Colonic mucosa (tissue), 4 donors: ENCODE results near the gene ELP2. TPM values are rescaled to one million over a fixed set of nuclear protein-coding genes. Genes with fewer than 3 reads are reported as not detected.
"Not testable (repeated sequence)": the region's sequence is repeated elsewhere in the genome, so short reads cannot be mapped to it uniquely, and the experiment has no call there.

Experiments
- DNase-seq: peaks from one replicate; pipeline ENCODE4 v3.0.0-alpha.2; 2020
- H3K27ac ChIP-seq: fragments of 200-600 bp; one replicate; pipeline ENCODE4 v1.8.0; 2021
- H3K27me3 ChIP-seq: fragments of 200-600 bp; one replicate; pipeline ENCODE4 v1.8.0; 2021
- H3K36me3 ChIP-seq: fragments of 200-600 bp; one replicate; pipeline ENCODE4 v1.8.0; 2021
- H3K4me1 ChIP-seq: fragments of 200-600 bp; one replicate; pipeline ENCODE4 v1.8.0; 2021; ENCODE audit warnings: mild to moderate bottlenecking
- H3K4me3 ChIP-seq: fragments of 200-600 bp; one replicate; pipeline ENCODE4 v1.8.0; 2021
- H3K9ac ChIP-seq, 2 donors: one replicate each; pipeline ENCODE4 v1.7.0; 2013; ENCODE audit warnings: control low read depth in 2 of 2, low read depth in 2 of 2, low read length in 2 of 2
- H3K9me3 ChIP-seq: fragments of 200-600 bp; one replicate; pipeline ENCODE4 v1.8.0; 2021
- intact Hi-C: fragments of 100-400 bp; cut with DNase I; formaldehyde crosslinking; loops from one replicate; pipeline ENCODE4 v1.14.1; 2022
- total RNA-seq, 2 donors: library from RNA; stranded (reverse); fragmentation: NEBNext Ultra II Directional in 1 of 2; extraction: Animal tissue kit (Norgen Biotek cat#: 25700) in 1 of 2; gene quantifications; one replicate each; pipeline ENCODE4 v1.2.1, GENCODE V29; 2021
- TF ChIP-seq, protein P1 (sequence below): fragments of 200-600 bp; IDR thresholded peaks from one replicate; pipeline ENCODE4 v1.8.0; 2022; ENCODE audit warnings: antibody characterized with exemption, mild to moderate bottlenecking
- donor health status: healthy.
- donor health status: DM: no; HTN: no; CAD: no.
- donor health status: DM: no; HTN: no; CAD: no.

ELP2 gene
- total RNA-seq, 2 donors from 2014 or later, result 48.3 to 51.6 TPM

DNA sequence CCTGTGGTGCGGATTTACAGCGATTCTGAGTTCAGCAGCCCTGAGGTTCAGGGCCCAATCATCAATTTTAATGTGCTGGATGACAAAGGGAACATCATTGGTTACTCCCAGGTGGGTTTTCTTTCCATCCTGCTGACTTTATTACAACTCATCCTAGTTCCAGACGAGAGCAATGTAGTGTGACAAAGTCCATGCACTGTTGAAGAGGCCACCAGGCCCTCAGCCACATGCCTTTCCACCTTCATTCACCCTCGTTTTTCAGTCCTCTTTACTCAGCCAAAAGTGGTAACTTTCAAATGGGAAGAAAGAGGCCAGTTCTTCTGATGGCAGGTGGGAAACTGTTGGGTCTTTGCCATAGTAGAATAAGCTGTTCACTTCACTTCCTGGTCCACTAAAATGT lies 75.5 kb downstream of the ELP2 start:
- Histone ChIP-seq H3K9me3 (no peaks in the 10 kb centered on the region), H3K36me3 (no peaks in the 10 kb centered on the region), H3K4me3 (no peak overlapping the region), H3K9ac (no peak overlapping the region), H3K27me3 (no peaks in the 10 kb centered on the region), H3K4me1 (no peaks in the 10 kb centered on the region), H3K27ac (no peak overlapping the region)
- TF ChIP-seq, protein P1, sequence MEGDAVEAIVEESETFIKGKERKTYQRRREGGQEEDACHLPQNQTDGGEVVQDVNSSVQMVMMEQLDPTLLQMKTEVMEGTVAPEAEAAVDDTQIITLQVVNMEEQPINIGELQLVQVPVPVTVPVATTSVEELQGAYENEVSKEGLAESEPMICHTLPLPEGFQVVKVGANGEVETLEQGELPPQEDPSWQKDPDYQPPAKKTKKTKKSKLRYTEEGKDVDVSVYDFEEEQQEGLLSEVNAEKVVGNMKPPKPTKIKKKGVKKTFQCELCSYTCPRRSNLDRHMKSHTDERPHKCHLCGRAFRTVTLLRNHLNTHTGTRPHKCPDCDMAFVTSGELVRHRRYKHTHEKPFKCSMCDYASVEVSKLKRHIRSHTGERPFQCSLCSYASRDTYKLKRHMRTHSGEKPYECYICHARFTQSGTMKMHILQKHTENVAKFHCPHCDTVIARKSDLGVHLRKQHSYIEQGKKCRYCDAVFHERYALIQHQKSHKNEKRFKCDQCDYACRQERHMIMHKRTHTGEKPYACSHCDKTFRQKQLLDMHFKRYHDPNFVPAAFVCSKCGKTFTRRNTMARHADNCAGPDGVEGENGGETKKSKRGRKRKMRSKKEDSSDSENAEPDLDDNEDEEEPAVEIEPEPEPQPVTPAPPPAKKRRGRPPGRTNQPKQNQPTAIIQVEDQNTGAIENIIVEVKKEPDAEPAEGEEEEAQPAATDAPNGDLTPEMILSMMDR, result no peak
- intact Hi-C loops, result no loop called here
- DNase-seq, result no peak

DNA sequence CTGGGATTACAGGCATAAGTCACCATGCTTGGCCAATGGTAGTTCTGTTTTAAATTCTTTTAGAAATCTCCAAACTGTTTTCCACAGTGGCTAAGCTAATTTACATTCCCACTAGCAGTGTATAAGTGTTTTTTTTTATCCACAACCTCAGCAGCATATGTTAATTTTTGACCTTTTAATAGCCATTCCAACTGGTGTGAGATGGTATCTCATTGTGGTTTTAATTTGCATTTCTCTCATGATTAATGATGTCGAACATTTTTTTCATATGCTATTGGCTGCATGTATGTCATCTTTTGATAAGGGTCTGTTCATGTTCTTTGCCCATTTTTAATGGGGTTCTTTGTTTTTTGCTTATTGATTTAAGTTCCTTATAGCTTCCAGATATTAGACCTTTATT lies 77.6 kb downstream of the ELP2 start:
- TF ChIP-seq, protein P1, result no peak
- no peaks in the 10 kb centered on the region for H3K36me3 ChIP-seq
- no peak overlapping the region for H3K4me3 ChIP-seq
- H3K9ac ChIP-seq, result no peak overlapping the region
- no peak for DNase-seq
- H3K9me3 ChIP-seq, result no peaks in the 10 kb centered on the region
- no peaks in the 10 kb centered on the region for H3K4me1 ChIP-seq
- H3K27me3 ChIP-seq, result no peaks in the 10 kb centered on the region
- intact Hi-C loops, result no loop called here
- no peak overlapping the region for H3K27ac ChIP-seq

DNA sequence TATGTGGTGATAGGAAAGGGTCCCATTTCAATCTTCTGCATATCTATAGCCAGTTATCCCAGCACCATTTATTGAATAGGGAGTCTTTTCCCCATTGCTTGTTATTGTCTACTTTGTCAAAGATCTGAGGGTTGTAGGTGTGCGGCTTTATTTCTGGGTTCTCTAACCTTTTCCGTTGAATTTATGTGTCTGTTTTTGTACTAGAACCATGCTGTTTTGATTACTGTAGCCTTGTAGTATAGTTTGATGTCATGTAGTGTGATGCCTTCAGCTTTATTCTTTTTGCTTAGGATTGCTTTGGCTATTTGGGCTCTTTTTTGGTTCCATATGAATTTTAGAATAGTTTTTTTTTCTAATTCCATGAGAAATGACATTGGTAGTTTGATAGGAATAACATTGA lies 78.3 kb downstream of the ELP2 start:
- H3K27ac ChIP-seq, DNase-seq, H3K4me3 ChIP-seq, H3K4me1 ChIP-seq, H3K9me3 ChIP-seq, H3K36me3 ChIP-seq, H3K9ac ChIP-seq, H3K27me3 ChIP-seq, intact Hi-C loops: not testable (repeated sequence)

DNA sequence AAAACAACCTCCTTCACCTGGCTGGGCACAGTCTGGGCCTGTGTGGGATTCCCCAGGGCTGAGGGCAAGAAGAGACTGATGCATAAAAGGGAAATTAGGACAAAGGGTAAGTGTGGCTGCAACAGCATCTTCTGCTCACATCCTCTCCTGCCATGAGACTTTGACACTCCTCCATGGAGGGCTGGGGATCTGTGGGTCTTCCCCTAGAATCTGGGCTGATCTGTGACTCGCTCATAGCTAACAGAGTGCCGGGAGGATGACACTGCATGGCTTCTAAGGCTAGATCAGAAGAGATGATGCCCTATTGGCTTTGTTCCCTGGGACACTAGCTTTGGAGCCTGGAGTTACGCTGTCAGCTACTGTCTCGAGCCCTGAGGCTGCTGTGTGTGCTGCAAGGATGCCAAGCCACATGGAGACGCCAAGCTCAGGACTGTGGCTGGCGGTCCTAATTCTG lies 81.9 kb downstream of the ELP2 start:
- Histone ChIP-seq H3K4me1 (no peaks in the 10 kb centered on the region), H3K27me3 (no peaks in the 10 kb centered on the region), H3K27ac (no peak overlapping the region), H3K9me3 (no peaks in the 10 kb centered on the region), H3K4me3 (no peak overlapping the region), H3K36me3 (no peaks in the 10 kb centered on the region), H3K9ac (no peak overlapping the region)
- no peak for DNase-seq
- TF ChIP-seq, protein P1, result no peak
- intact Hi-C loops, result no loop called here

DNA sequence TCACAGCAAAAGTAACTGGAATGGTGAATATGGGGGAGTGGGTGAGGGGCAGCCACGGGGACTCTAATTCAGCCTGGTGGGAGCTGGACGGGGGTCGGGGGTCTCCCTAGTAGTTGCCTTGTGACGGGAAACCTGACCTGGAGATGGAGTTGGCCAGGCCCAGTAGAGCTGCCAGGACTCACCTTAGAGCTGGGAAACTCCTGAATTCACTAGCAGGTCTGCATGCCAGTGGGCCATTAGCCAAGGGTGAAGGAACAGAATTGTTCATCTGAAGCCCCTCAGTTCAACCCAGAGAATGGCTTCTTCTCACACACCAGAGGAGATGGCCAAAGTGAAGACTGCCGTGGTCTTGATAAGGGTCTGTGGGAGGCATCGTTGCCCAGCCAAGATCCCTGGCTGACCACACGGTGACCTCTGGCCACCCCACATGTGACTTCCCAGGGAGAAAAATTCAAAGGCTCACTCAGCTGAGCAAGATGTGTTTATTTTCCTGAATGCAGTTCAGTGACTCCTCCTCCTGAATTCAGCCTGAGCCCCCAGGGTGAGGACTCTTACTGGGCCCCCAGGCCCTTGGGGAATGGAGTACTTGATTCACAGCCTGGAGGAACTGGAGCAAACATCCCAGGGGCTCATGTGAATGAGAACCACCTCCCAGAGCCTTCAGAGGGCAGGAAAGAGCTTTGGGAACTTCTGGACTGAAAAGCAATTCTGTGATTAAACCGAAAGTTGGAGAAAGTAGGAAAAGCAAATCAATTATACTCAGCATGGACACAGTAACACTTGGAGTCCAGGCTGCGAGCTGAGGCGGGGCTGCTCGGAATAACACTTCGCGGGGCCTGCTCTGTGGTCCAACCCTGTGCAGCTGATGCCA lies 82.8 kb downstream of the ELP2 start:
- no peak overlapping the region for H3K9ac ChIP-seq
- no peaks in the 10 kb centered on the region for H3K36me3 ChIP-seq
- no peaks in the 10 kb centered on the region for H3K27me3 ChIP-seq
- no peak overlapping the region for H3K27ac ChIP-seq
- TF ChIP-seq, protein P1, result no peak
- H3K4me3 ChIP-seq, result no peak overlapping the region
- DNase-seq, result no peak
- intact Hi-C loops, result no loop called here
- no peaks in the 10 kb centered on the region for H3K9me3 ChIP-seq
- no peaks in the 10 kb centered on the region for H3K4me1 ChIP-seq

DNA sequence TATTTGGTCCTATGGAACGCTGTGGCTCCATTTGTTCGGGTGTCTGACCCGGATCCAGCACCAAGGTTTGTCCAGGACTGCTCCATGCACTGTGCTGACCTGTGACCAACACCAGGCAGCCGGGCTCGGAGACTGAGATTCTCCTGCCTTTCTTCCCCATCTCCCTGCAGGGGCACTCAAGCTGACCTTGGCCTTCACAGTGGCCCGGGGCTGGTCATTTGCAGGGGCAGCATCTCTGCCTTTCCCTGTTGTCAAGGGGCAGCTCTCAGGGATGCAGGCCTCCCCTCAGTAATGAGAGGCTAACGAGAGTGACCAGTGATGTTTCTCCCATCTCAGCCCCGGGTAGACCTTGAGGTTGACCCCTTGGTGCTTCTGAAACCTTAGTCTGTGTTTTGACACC lies 85.1 kb downstream of the ELP2 start:
- H3K9me3 ChIP-seq, result no peaks in the 10 kb centered on the region
- H3K4me3 ChIP-seq, result no peak overlapping the region
- H3K4me1 ChIP-seq, result no peaks in the 10 kb centered on the region
- no peaks in the 10 kb centered on the region for H3K27me3 ChIP-seq
- H3K9ac ChIP-seq, result no peak overlapping the region
- no peaks in the 10 kb centered on the region for H3K36me3 ChIP-seq
- TF ChIP-seq, protein P1, result no peak
- intact Hi-C loops, result no loop called here
- no peak overlapping the region for H3K27ac ChIP-seq
- no peak for DNase-seq
